DMS53 (cell line): ENCODE measurements around the gene OR2D3.
A peak's percentile ranks its signal among the peaks of the same experiment; 100 is the strongest.
"Not testable (repeated sequence)": the region's sequence is repeated elsewhere in the genome, so short reads cannot be mapped to it uniquely, and the experiment has no call there.

ENCODE experiments used
- DNase-seq: peaks from one replicate; lab custom pipeline; 2025; lab: John Stamatoyannopoulos, UW

OR2D3 gene

DNA sequence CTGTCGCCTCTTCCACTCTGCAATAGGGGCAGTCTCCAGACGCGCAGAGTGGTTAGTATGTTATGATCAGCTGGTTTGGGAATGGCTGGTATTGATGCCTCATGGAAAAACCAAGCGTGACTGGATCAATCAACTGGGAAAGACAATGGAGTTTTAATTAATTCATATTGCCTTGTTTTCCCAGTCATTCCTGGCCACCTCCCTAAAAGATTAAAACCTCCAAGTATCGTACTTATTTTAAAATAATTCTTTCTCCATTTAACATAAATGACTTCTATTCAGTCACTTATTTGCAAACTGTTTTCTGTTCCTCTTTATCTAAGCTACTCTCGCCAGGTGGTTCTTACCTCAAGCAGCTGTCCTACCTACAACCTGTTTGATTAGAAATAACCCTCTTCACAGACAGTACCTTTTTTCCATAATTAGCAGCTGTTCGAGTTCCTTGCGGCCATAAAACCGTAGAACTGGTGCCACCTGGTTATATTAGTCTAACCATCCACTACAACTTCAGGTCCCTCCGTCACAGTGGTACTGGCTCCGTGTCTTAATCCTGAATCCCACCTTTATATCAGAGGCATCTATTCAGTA is 6.3 kb downstream of the OR2D3 start:
- DNase-seq, result peak; percentile 76

DNA sequence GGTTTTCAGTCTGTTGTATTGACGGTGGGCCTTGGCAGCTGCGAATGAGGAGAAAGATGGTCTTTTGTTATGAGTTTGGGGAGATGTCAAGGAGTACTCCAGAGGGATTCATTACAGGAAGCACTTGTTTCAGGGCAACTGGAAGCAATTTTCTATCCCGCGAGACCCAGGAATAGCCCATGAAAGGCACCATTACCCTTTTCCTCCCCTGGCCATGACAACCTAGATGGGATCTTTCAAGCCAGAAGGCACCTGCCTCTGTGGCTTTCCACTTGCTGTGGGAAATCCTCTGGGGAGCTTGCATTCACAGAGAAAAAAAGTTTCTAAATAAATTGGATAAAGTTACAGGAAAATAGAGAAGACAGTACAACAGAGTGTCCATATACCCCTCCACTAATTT is 8.1 kb downstream of the OR2D3 start:
- DNase-seq, result no peak

DNA sequence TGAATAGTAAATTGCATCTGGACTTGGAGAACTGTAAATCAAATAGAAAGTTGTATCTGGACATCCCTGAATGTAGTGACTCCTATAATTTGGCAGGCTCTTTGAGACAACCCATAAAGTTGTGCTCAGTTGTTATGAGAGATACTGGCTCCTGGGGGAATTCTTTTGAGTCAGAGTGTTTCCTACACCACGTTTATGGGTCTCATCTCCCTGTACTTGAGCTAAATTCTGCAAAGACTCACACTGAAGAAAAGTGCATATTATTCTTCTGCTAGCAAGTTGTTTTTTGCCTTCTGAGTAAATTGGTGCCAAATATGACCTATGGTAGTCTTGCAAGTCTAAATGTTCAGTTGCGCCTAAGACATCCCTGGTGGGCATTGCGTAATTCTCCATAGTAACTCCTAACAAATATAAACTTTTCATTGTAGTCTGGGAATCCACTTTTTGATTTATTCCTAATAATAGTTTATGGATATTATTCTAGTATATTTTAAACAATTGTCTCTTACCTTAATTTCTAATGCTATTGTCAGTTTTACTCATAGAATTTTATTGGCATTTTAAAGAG is 10.4 kb downstream of the OR2D3 start:
- DNase-seq, result no peak

DNA sequence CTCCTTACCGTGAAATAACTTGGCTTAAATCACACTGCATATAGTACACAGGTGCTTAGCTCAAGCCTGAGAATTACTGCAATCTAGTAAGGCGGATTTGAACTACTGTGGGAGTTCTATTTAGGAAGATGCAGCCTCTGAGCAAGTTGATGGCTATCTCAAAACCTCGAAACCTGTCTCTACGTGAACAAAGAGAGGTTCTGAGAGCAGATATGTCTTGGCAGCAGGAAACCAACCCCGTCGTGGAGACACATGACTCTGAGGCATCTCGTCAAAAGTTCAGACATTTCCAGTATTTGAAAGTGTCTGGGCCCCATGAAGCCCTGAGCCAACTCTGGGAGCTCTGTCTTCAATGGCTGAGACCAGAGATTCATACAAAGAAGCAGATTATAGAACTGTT is 11.3 kb downstream of the OR2D3 start:
- DNase-seq, result no peak

DNA sequence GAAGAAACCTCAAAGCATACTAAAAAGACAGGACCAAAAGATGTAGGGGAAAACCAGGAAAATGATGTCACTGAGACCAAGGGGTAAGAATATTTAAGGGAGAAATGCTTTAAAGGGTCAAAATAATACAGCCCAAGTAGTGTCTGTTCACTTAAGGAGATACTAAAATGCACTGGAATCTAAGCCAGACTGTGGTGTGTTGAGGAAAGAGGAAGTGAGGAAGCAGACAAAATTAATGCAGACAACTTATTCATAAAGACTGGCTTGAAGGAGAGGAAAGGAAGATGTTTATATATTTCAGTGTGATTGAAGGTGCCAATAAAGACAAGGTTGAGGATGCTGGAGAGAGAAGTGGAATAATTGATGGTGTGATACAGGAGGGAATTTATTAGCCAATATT is 21.2 kb downstream of the OR2D3 start:
- DNase-seq, result no peak

DNA sequence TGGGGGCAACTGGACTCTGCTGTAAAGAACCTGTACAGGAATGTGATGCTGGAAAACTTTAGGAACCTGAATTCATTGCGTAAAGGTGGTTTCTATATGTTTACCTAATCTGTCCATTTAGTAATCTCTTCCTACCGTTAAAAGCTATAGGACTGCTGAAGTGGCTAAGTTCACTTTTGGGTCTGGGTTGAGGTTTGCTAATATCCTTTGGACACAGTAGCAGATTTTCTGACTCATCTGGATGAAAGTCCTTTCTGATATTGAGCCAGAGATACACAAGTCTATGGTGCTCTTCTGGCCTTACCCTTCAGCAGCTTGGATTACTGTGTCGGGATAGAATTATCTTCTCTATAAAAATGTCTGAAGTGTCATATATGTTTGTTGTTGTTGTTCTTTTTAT is 22.3 kb downstream of the OR2D3 start:
- DNase-seq, result no peak

DNA sequence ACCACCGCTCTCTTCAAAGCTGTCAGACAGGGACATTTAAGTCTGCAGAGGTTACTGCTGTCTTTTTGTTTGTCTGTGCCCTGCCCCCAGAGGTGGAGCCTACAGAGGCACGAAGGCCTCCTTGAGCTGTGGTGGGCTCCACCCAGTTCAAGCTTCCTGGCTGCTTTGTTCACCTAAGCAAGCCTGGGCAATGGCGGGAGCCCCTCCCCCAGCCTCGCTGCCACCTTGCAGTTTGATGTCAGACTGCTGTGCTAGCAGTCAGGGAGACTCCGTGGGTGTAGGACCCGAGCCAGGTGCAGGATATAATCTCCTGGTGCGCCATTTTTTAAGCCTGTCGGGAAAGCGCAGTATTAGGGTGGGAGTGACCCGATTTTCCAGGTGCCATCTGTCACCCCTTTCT is 33.4 kb downstream of the OR2D3 start:
- not testable (repeated sequence) for DNase-seq

DNA sequence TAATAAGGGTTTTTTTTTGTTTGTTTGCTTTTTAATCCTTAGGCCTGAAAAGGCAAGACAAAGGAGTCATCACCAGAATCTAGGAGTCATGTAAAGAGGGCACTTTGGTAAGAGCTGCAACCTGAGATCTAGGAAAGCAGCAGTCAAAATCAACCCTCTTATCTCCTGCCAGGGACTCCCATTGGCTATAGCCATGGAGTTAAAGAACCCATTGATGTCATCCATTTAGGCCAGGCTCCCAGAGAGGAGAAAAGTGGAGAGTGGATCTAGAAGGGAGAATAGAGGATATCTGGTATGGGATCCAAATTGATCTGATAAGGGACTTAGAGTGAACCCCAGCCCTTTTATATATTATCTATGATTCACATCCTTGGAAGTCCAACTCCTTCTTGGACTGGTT is 41.3 kb downstream of the OR2D3 start:
- no peak for DNase-seq

DNA sequence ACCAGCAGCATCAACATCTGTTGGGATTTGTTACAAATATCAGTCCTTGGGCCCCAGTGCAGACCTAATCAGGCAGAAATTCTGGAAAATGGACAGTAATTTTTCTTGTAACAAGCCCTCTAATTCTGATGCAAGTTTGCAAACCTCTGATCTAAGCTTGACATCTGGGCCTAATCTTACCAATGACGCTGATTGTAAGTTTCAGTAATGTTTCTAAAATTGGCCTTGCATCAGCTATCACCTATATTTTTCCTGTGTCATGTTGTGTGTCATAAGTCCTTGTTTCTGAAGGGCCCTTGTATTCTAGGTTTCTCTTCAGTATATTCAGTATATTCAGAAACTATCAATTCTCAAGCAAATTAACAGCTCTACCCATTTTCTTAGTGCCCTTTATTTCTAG is 41.9 kb downstream of the OR2D3 start:
- no peak for DNase-seq

DNA sequence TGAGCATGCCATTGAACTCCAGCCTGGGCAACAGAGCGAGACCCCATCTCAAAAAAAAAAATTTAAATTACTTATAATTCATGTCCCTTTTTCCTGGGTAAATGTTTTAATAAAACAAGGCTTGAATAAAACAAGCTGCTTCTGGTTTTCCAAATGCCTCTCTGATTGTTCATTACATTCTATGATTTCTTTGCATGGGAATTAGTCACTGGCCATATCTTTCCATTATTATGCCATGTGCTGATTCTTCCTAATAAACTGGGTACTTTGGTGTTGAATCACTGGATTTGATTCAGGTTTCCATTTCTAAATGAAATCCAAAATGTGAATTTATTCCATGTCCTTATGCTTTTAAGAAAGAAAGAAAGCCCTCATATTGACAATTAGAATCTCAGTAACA is 48.0 kb downstream of the OR2D3 start:
- no peak for DNase-seq

DNA sequence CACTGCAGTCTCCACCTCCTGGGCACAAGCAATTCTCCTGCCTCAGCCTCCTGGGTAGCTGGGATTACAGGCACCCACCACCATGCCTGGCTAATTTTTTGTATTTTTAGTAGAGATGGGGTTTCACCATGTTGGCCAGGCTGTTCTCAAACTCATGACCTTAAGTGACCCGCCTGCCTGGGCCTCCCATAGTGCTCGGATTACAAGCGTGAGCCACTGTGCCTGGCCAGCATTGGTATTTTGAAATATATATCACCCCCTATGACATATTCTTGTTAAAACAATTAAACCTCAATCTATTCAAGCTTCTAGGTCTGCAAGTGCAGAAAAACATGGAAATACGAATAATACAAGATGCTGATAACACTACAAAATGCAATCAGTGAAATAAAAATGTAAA is 49.1 kb downstream of the OR2D3 start:
- DNase-seq, result not testable (repeated sequence)
